ENCODE data around the gene PCDHB7.
"Not testable (repeated sequence)": the region's sequence is repeated elsewhere in the genome, so short reads cannot be mapped to it uniquely, and the experiment has no call there.

Gene PCDHB7

DNA sequence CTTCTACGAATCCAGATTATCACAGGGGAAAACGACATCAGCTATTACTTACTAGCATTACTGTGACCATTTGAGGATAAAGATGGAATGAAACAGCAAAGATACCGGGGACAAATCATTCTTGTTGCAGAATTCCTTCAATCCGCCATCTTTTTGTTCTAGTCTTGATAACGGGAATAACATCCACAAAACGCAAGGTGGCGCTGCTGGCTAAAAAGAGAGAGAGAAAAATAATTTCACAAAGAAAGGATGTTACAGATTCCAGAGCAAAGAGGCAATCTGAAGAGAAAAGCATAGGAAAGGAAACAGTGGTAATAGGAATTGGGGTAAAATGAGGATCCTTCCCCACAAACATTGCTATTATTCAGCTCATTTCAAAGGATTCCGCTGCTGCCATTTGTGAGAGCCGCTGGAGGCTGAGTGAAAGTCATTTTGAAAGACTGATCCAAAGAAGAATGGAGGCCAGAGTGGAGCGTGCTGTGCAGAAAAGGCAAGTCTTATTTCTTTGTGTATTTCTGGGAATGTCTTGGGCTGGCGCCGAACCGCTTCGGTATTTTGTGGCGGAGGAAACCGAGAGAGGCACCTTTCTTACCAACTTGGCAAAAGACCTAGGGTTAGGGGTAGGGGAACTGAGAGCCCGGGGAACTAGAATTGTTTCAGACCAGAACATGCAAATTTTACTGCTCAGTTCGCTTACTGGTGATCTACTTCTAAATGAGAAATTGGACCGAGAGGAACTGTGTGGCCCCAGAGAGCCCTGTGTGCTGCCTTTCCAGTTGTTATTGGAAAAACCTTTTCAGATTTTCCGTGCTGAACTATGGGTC is at the start of gene PCDHB7:
TSS of gene PCDHB7 (plus strand) at position 264 of the 824 bp plus-strand sequence. CDS start at position 456, 192 bp downstream.
- peak; percentile 50 for DNase-seq (ENCODE audit: low spot score)

GRCh38 chr5:141123396-141124135 is 48.9 kb upstream of the PCDHB7 start:
- DNase-seq (ENCODE audit: low spot score), result not testable (repeated sequence)

DNA sequence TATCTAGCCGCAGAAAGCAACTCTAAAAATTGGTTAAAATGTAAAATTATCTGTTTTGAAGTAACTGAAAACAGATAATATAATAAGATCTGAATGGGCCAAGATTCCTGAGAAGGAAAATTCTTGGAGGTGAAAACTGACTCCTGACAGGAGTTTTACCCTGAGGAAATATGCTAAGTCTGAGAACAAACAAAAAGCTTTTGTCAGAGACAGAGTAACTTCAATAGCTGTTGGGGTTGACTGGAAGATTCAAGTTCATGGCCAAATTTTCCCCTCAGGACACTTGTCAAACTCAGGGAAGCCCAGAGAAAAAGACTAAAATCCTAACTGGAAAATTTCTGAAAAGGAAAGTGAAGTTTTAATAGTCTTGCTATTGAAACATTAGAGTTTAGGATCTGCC is 45.1 kb upstream of the PCDHB7 start:
- no peak for DNase-seq (ENCODE audit: low spot score)

- DNase-seq (ENCODE audit: low spot score), result peak; percentile 72
Measured at GRCh38 chr5:141135030-141135717, 37.3 kb upstream of the PCDHB7 start, which contains the start of gene PCDHB5. Gene PCDHB5, plus strand, starts transcription at chr5:141135206. Its CDS starts 229 bp downstream, at chr5:141135435.

- no peak for DNase-seq (ENCODE audit: low spot score)
Measured at GRCh38 chr5:141135718-141136266, 36.7 kb upstream of the PCDHB7 start.

GRCh38 chr5:141137346-141137745 is 35.1 kb upstream of the PCDHB7 start:
- DNase-seq (ENCODE audit: low spot score), result not testable (repeated sequence)

- no peak for DNase-seq (ENCODE audit: low spot score)
Measured at GRCh38 chr5:141149812-141150211, 22.6 kb upstream of the PCDHB7 start, which contains the start of gene PCDHB6. Gene PCDHB6, plus strand, starts transcription at chr5:141150057. Its CDS starts 201 bp downstream, at chr5:141150258.

- no peak for DNase-seq (ENCODE audit: low spot score)
Measured at GRCh38 chr5:141150224-141150992, 22.0 kb upstream of the PCDHB7 start.

- DNase-seq (ENCODE audit: low spot score), result no peak
Measured at GRCh38 chr5:141150993-141151325, 21.5 kb upstream of the PCDHB7 start.

DNA sequence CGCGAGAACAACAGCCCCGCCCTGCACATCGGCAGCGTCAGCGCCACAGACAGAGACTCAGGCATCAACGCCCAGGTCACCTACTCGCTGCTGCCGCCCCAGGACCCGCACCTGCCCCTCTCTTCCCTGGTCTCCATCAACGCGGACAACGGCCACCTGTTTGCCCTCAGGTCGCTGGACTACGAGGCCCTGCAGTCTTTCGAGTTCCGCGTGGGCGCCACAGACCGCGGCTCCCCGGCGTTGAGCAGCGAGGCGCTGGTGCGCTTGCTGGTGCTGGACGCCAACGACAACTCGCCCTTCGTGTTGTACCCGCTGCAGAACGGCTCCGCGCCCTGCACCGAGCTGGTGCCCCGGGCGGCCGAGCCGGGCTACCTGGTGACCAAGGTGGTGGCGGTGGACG is 20.8 kb upstream of the PCDHB7 start:
- DNase-seq (ENCODE audit: low spot score), result not testable (repeated sequence)

- not testable (repeated sequence) for DNase-seq (ENCODE audit: low spot score)
Measured at GRCh38 chr5:141152096-141152495, 20.3 kb upstream of the PCDHB7 start.

- peak; percentile 46 for DNase-seq (ENCODE audit: low spot score)
Measured at GRCh38 chr5:141155540-141156374, 16.7 kb upstream of the PCDHB7 start.

DNA sequence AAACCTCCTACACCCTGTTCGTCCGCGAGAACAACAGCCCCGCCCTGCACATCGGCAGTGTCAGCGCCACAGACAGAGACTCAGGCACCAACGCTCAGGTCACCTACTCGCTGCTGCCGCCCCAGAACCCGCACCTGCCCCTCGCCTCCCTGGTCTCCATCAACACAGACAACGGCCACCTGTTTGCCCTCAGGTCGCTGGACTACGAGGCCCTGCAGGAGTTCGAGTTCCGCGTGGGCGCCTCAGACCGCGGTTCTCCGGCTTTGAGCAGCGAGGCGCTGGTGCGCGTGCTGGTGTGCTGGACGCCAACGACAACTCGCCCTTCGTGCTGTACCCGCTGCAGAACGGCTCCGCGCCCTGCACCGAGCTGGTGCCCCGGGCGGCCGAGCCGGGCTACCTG is 15.1 kb upstream of the PCDHB7 start:
- DNase-seq (ENCODE audit: low spot score), result not testable (repeated sequence)

GRCh38 chr5:141157901-141158300 is 14.5 kb upstream of the PCDHB7 start:
- not testable (repeated sequence) for DNase-seq (ENCODE audit: low spot score)

DNA sequence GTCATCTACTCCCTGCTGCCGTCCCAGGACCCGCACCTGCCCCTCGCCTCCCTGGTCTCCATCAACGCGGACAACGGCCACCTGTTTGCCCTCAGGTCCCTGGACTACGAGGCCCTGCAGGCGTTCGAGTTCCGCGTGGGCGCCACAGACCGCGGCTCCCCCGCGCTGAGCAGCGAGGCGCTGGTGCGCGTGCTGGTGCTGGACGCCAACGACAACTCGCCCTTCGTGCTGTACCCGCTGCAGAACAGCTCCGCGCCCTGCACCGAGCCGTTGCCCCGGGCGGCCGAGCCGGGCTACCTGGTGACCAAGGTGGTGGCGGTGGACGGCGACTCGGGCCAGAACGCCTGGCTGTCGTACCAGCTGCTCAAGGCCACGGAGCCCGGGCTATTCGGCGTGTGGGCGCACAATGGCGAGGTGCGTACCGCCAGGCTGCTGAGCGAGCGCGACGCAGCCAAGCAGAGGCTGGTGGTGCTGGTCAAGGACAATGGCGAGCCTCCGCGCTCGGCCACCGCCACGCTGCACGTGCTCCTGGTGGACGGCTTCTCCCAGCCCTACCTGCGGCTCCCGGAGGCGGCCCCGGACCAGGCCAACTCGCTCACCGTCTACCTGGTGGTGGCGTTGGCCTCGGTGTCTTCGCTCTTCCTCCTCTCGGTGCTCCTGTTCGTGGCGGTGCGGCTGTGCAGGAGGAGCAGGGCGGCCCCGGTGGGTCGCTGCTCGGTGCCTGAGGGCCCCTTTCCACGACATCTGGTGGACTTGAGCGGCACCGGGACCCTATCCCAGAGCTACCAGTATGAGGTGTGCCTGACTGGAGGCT is 2.1 kb downstream of the PCDHB7 start:
- not testable (repeated sequence) for DNase-seq (ENCODE audit: low spot score)

DNA sequence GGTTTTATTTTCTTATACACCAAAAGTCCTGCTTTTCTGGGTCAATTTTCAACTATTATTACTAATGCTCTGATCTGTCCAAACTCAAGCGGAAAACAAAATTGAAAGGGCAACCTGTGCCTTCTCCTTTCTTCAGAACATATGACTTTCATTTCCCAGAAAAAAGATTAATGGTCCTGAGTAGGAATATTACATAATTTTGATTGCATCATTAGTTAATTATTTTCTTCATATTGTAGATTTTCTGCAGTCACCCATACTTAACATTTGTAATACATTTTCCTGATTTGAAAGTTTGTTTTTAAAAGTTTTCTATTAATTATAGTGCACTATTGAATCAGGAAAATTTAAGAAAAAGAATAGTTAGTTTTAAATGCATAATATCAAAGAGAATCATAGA is 3.5 kb downstream of the PCDHB7 start:
- no peak for DNase-seq (ENCODE audit: low spot score)

- peak; percentile 90 for DNase-seq (ENCODE audit: low spot score)
Measured at GRCh38 chr5:141177577-141178191, 5.2 kb downstream of the PCDHB7 start, which contains the start of gene PCDHB8. Gene PCDHB8, plus strand, starts transcription at chr5:141177790. Its CDS starts 245 bp downstream, at chr5:141178035.

- DNase-seq (ENCODE audit: low spot score), result not testable (repeated sequence)
Measured at GRCh38 chr5:141179371-141179770, 6.9 kb downstream of the PCDHB7 start.

DNA sequence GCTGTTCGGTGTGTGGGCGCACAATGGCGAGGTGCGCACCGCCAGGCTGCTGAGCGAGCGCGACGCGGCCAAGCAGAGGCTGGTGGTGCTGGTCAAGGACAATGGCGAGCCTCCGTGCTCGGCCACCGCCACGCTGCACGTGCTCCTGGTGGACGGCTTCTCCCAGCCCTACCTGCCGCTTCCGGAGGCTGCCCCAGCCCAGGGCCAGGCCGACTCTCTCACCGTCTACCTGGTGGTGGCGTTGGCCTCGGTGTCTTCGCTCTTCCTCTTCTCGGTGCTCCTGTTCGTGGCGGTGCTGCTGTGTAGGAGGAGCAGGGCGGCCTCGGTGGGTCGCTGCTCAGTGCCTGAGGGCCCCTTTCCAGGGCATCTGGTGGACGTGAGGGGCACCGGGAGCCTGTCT is 7.4 kb downstream of the PCDHB7 start:
- DNase-seq (ENCODE audit: low spot score), result not testable (repeated sequence)

Data from HuH-7 (cell line).